Measurements from ENCODE around the gene MCU. TPM values are rescaled to one million over a fixed set of nuclear protein-coding genes. Genes with fewer than 3 reads are reported as not detected.
"Not testable (repeated sequence)": the region's sequence is repeated elsewhere in the genome, so short reads cannot be mapped to it uniquely, and the experiment has no call there.

Gene MCU
- polyA plus RNA-seq, 1 donor from 2014 or later, result 22.9 TPM

DNA sequence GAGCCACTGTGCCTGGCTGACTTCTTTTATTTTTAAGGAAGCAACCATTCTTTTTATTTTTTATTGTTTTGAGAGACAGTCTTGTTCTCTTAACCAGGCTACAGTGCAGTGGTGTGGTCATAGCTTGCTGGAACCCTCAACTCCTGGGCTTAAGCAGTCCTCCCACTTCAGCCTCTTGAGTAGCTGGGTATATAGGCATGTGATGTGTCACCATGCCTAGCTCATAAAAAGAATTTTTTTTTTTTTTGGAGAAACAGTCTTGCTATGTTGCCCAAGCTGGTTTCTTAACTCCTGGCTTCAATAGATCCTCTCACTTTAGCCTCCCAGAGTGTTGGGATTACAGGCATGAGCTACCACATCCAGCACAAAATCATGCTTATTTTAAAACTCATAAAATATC, 5.8 kb downstream of the MCU start:
- Histone ChIP-seq H3K27me3 (ENCODE audit: insufficient read depth, low read depth, low read length) (no peaks in the 10 kb centered on the region), H4K20me1 (ENCODE audit: insufficient read depth) (no peaks in the 10 kb centered on the region), H3K27ac (ENCODE audit: low read length) (no peak overlapping the region), H3K9ac (ENCODE audit: low read length) (no peak overlapping the region), H2AFZ (ENCODE audit: low read depth, low read length) (no peak overlapping the region), H3K9me3 (ENCODE audit: low read length) (no peaks in the 10 kb centered on the region), H3F3A (ENCODE audit: insufficient read depth, low read length, poor library complexity, severe bottlenecking) (no peaks in the 10 kb centered on the region), H3K4me2 (ENCODE audit: low read length) (no peak overlapping the region), H3K9me2 (ENCODE audit: insufficient read depth, low read length) (no peaks in the 10 kb centered on the region), H3K4me3 (ENCODE audit: low read length) (no peak overlapping the region), H3K36me3 (ENCODE audit: insufficient read depth, low read length) (no peaks in the 10 kb centered on the region), H3K79me2 (replicated peaks; ENCODE audit: insufficient read depth, low read length) (peaks cover 15% of the 10 kb centered on the region)
- TF ChIP-seq, protein P1, sequence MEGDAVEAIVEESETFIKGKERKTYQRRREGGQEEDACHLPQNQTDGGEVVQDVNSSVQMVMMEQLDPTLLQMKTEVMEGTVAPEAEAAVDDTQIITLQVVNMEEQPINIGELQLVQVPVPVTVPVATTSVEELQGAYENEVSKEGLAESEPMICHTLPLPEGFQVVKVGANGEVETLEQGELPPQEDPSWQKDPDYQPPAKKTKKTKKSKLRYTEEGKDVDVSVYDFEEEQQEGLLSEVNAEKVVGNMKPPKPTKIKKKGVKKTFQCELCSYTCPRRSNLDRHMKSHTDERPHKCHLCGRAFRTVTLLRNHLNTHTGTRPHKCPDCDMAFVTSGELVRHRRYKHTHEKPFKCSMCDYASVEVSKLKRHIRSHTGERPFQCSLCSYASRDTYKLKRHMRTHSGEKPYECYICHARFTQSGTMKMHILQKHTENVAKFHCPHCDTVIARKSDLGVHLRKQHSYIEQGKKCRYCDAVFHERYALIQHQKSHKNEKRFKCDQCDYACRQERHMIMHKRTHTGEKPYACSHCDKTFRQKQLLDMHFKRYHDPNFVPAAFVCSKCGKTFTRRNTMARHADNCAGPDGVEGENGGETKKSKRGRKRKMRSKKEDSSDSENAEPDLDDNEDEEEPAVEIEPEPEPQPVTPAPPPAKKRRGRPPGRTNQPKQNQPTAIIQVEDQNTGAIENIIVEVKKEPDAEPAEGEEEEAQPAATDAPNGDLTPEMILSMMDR (IDR thresholded peaks at IDR 0.05; ENCODE audit: poor library complexity, severe bottlenecking), result no peak
- TF ChIP-seq TAF1 (IDR thresholded peaks at IDR 0.05; ENCODE audit: low read depth) (no peak), POLR2AphosphoS5 (IDR thresholded peaks at IDR 0.05) (no peak), MXI1 (conservative IDR thresholded peaks at IDR 0.05; ENCODE audit: poor library complexity, severe bottlenecking) (no peak), SMC3 (conservative IDR thresholded peaks at IDR 0.05; ENCODE audit: poor library complexity) (no peak), RAD21 (conservative IDR thresholded peaks at IDR 0.05) (no peak), EZH2 (IDR thresholded peaks at IDR 0.05; ENCODE audit: borderline replicate concordance, insufficient read depth, low read length, poor library complexity, severe bottlenecking) (no peak), EP300 (conservative IDR thresholded peaks at IDR 0.05; ENCODE audit: poor library complexity, severe bottlenecking) (no peak)
- TF ChIP-seq, protein P2, sequence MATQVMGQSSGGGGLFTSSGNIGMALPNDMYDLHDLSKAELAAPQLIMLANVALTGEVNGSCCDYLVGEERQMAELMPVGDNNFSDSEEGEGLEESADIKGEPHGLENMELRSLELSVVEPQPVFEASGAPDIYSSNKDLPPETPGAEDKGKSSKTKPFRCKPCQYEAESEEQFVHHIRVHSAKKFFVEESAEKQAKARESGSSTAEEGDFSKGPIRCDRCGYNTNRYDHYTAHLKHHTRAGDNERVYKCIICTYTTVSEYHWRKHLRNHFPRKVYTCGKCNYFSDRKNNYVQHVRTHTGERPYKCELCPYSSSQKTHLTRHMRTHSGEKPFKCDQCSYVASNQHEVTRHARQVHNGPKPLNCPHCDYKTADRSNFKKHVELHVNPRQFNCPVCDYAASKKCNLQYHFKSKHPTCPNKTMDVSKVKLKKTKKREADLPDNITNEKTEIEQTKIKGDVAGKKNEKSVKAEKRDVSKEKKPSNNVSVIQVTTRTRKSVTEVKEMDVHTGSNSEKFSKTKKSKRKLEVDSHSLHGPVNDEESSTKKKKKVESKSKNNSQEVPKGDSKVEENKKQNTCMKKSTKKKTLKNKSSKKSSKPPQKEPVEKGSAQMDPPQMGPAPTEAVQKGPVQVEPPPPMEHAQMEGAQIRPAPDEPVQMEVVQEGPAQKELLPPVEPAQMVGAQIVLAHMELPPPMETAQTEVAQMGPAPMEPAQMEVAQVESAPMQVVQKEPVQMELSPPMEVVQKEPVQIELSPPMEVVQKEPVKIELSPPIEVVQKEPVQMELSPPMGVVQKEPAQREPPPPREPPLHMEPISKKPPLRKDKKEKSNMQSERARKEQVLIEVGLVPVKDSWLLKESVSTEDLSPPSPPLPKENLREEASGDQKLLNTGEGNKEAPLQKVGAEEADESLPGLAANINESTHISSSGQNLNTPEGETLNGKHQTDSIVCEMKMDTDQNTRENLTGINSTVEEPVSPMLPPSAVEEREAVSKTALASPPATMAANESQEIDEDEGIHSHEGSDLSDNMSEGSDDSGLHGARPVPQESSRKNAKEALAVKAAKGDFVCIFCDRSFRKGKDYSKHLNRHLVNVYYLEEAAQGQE (IDR thresholded peaks at IDR 0.05; ENCODE audit: borderline replicate concordance), result no peak

DNA sequence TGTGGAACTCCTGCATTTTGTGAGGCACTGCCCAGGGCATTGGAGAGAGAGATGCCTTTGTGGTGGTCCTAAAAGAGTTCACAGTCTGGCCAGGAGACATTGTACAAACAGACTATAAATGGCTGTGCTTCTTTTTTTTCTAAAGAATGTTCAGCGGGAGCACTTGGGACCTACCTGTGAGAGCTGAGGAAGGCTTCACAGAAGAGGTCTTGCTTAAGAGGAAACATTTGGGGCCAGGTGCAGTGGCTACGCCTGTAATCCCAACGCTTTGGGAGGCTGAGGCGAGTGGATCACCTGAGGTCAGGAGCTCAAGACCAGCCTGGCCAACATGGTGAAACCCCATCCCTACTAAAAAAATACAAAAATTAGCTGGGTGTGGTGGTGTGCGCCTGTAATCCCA, 10.5 kb downstream of the MCU start:
- not testable (repeated sequence) for H3K9me3 ChIP-seq (ENCODE audit: low read length); H3K9ac ChIP-seq (ENCODE audit: low read length); H3K79me2 ChIP-seq (replicated peaks; ENCODE audit: insufficient read depth, low read length); H3K9me2 ChIP-seq (ENCODE audit: insufficient read depth, low read length); H2AFZ ChIP-seq (ENCODE audit: low read depth, low read length); H3F3A ChIP-seq (ENCODE audit: insufficient read depth, low read length, poor library complexity, severe bottlenecking); H3K27me3 ChIP-seq (ENCODE audit: insufficient read depth, low read depth, low read length); H3K27ac ChIP-seq (ENCODE audit: low read length); H3K36me3 ChIP-seq (ENCODE audit: insufficient read depth, low read length); H4K20me1 ChIP-seq (ENCODE audit: insufficient read depth); H3K4me3 ChIP-seq (ENCODE audit: low read length); H3K4me2 ChIP-seq (ENCODE audit: low read length)

Data from neural cell (in vitro differentiated cells).